Hepatocyte (in vitro differentiated cells): Measurements from ENCODE around the gene IKZF2. TPM values are rescaled to one million over a fixed set of nuclear protein-coding genes. Genes with fewer than 3 reads are reported as not detected.

ENCODE experiments used
- DNase-seq: peaks from one replicate; pipeline ENCODE4 v3.0.0-alpha.2; 2016; ENCODE audit warnings: low spot score
- H2AFZ ChIP-seq: fragments of 200-600 bp; sonication (generic); 2 replicates; pipeline ENCODE4 v1.6.0; 2016; ENCODE audit warnings: antibody characterized with exemption, mild to moderate bottlenecking
- H3K27ac ChIP-seq: fragments of 200-600 bp; sonication (generic); 2 replicates; pipeline ENCODE4 v1.5.1; 2016; ENCODE audit warnings: mild to moderate bottlenecking
- H3K27me3 ChIP-seq: fragments of 200-600 bp; sonication (generic); 2 replicates; pipeline ENCODE4 v1.6.1; 2016
- H3K36me3 ChIP-seq: fragments of 200-600 bp; sonication (generic); replicated peaks from 2 replicates; pipeline ENCODE4 v1.5.1; 2016; ENCODE audit warnings: low read depth; ENCODE audit not compliant: insufficient read depth
- H3K4me1 ChIP-seq: fragments of 200-600 bp; sonication (generic); 2 replicates; pipeline ENCODE4 v1.5.1; 2016; ENCODE audit warnings: mild to moderate bottlenecking, moderate library complexity; ENCODE audit not compliant: insufficient read depth
- H3K4me2 ChIP-seq: fragments of 200-600 bp; sonication (generic); 2 replicates; pipeline ENCODE4 v1.6.0; 2016
- H3K4me3 ChIP-seq: fragments of 200-600 bp; sonication (generic); 2 replicates; pipeline ENCODE4 v1.5.1; 2016; ENCODE audit warnings: mild to moderate bottlenecking
- H3K79me2 ChIP-seq: fragments of 200-600 bp; sonication (generic); 2 replicates; pipeline ENCODE4 v1.6.0; 2017; ENCODE audit warnings: mild to moderate bottlenecking
- H3K9me2 ChIP-seq: fragments of 200-600 bp; sonication (generic); replicated peaks from 2 replicates; pipeline ENCODE4 v1.6.0; 2017; ENCODE audit warnings: mild to moderate bottlenecking; ENCODE audit not compliant: insufficient read depth
- H3K9me3 ChIP-seq: fragments of 200-600 bp; sonication (generic); 2 replicates; pipeline ENCODE4 v1.5.1; 2016; ENCODE audit warnings: low read depth, mild to moderate bottlenecking
- H4K20me1 ChIP-seq: fragments of 200-600 bp; sonication (generic); 2 replicates; pipeline ENCODE4 v1.6.0; 2016; ENCODE audit warnings: mild to moderate bottlenecking; ENCODE audit not compliant: insufficient read depth, poor library complexity, severe bottlenecking
- EZH2 ChIP-seq: fragments of 200-600 bp; sonication (generic); IDR thresholded peaks from 2 replicates; pipeline ENCODE4 v1.6.1; 2016; ENCODE audit warnings: antibody characterized with exemption, mild to moderate bottlenecking, borderline replicate concordance
- EZH2phosphoT487 ChIP-seq: fragments of 200-600 bp; sonication (generic); IDR thresholded peaks from one replicate; pipeline ENCODE4 v1.6.1; 2018; ENCODE audit warnings: antibody characterized with exemption, mild to moderate bottlenecking, low read depth, moderate library complexity; ENCODE audit not compliant: unreplicated experiment, severe bottlenecking
- WGBS: methylation state at CpG from one replicate; pipeline ENCODE4 v1.1.6; 2016; ENCODE audit warnings: low lambda C conversion rate; ENCODE audit errors: missing lambda C conversion rate; 5-methylcytosine and 5-hydroxymethylcytosine counted together
- polyA plus RNA-seq: library from polyadenylated mRNA; unstranded; fragments of >200 nt; fragmentation: Nextera tagmentation; extraction: Ambion mirVana; gene quantifications from 2 replicates; pipeline ENCODE4 v1.2.1, GENCODE V29; 2016
- total RNA-seq: library from RNA; depleted of rRNA; stranded (reverse); fragments of >200 nt; gene quantifications from 2 replicates; pipeline ENCODE4 v1.2.3, GENCODE V29; 2014
- TF ChIP-seq, protein P1 (sequence below): fragments of 200-600 bp; sonication (generic); IDR thresholded peaks from 2 replicates; pipeline ENCODE4 v1.5.1; 2016; ENCODE audit warnings: antibody characterized with exemption, mild to moderate bottlenecking; ENCODE audit not compliant: poor library complexity

IKZF2 gene
- total and polyA plus RNA-seq, 2 experiments from 2014 or later = 1.4 to 13.1 TPM

GRCh38 chr2:212994976-212995375 lies 156.4 kb downstream of the IKZF2 start:
- no peaks in the 10 kb centered on the region for H3K79me2 ChIP-seq
- H3K9me2 ChIP-seq = no peaks in the 10 kb centered on the region
- H4K20me1 ChIP-seq = no peaks in the 10 kb centered on the region
- no peaks in the 10 kb centered on the region for H3K4me1 ChIP-seq
- no peaks in the 10 kb centered on the region for H3K27me3 ChIP-seq
- no peaks in the 10 kb centered on the region for H3K36me3 ChIP-seq
- no peaks in the 10 kb centered on the region for H3K9me3 ChIP-seq
- no peak overlapping the region for H2AFZ ChIP-seq
- no peak overlapping the region for H3K27ac ChIP-seq
- no peak for DNase-seq
- H3K4me2 ChIP-seq = no peak overlapping the region
- no peak overlapping the region for H3K4me3 ChIP-seq
- TF ChIP-seq EZH2phosphoT487 (no peak), EZH2 (no peak)

GRCh38 chr2:212991120-212991519 lies 160.3 kb downstream of the IKZF2 start:
- Histone ChIP-seq H3K4me3 (no peak overlapping the region), H3K4me2 (no peak overlapping the region), H3K9me2 (no peaks in the 10 kb centered on the region), H3K79me2 (no peaks in the 10 kb centered on the region), H3K27me3 (no peaks in the 10 kb centered on the region), H3K4me1 (no peaks in the 10 kb centered on the region), H3K36me3 (no peaks in the 10 kb centered on the region), H2AFZ (no peak overlapping the region), H4K20me1 (no peaks in the 10 kb centered on the region), H3K9me3 (no peaks in the 10 kb centered on the region), H3K27ac (no peak overlapping the region)
- WGBS = 100% methylated on average over 1 of the region's 1 CpG
- TF ChIP-seq EZH2 (no peak), EZH2phosphoT487 (no peak)
- TF ChIP-seq, protein P1, sequence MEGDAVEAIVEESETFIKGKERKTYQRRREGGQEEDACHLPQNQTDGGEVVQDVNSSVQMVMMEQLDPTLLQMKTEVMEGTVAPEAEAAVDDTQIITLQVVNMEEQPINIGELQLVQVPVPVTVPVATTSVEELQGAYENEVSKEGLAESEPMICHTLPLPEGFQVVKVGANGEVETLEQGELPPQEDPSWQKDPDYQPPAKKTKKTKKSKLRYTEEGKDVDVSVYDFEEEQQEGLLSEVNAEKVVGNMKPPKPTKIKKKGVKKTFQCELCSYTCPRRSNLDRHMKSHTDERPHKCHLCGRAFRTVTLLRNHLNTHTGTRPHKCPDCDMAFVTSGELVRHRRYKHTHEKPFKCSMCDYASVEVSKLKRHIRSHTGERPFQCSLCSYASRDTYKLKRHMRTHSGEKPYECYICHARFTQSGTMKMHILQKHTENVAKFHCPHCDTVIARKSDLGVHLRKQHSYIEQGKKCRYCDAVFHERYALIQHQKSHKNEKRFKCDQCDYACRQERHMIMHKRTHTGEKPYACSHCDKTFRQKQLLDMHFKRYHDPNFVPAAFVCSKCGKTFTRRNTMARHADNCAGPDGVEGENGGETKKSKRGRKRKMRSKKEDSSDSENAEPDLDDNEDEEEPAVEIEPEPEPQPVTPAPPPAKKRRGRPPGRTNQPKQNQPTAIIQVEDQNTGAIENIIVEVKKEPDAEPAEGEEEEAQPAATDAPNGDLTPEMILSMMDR = no peak
- no peak for DNase-seq

DNA sequence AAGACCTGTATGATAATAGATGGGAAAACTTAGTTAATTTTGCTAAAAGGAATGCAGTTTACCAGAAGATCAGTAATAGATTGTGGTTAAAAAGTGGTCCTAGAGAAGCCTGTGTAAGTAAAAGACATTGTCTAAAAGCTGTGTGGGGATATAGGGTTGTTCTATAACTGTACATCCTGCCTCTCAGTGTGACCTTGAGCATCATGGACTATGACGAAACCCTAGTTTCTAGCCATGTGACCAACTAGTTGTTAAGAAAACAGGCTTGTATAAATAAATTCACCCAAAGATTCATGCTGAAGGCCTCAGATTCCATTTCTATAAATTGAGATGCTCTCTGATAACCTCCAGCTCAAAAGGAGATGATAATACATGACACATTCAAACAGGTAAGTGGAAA lies 160.7 kb downstream of the IKZF2 start:
- H4K20me1 ChIP-seq = no peaks in the 10 kb centered on the region
- no peak for DNase-seq
- H3K4me1 ChIP-seq = no peaks in the 10 kb centered on the region
- H3K9me2 ChIP-seq = no peaks in the 10 kb centered on the region
- no peak overlapping the region for H3K4me2 ChIP-seq
- no peak overlapping the region for H2AFZ ChIP-seq
- no peaks in the 10 kb centered on the region for H3K27me3 ChIP-seq
- WGBS = 86% methylated on average over 1 of the region's 1 CpG
- TF ChIP-seq EZH2 (no peak), EZH2phosphoT487 (no peak)
- TF ChIP-seq, protein P1 = no peak
- no peak overlapping the region for H3K27ac ChIP-seq
- no peak overlapping the region for H3K4me3 ChIP-seq
- no peaks in the 10 kb centered on the region for H3K36me3 ChIP-seq
- H3K9me3 ChIP-seq = no peaks in the 10 kb centered on the region
- no peaks in the 10 kb centered on the region for H3K79me2 ChIP-seq

GRCh38 chr2:212987492-212987891 lies 163.9 kb downstream of the IKZF2 start:
- Histone ChIP-seq H3K9me2 (no peaks in the 10 kb centered on the region), H3K27ac (no peak overlapping the region), H3K79me2 (no peaks in the 10 kb centered on the region), H3K9me3 (no peaks in the 10 kb centered on the region), H3K4me2 (no peak overlapping the region), H3K4me3 (no peak overlapping the region), H2AFZ (no peak overlapping the region), H3K4me1 (no peaks in the 10 kb centered on the region), H3K27me3 (no peaks in the 10 kb centered on the region), H4K20me1 (no peaks in the 10 kb centered on the region), H3K36me3 (no peaks in the 10 kb centered on the region)
- TF ChIP-seq, protein P1 = no peak
- TF ChIP-seq EZH2 (no peak), EZH2phosphoT487 (no peak)
- WGBS = 92% methylated on average over 4 of the region's 4 CpGs
- no peak for DNase-seq
